ENCODE data around the gene HSPB6.

- TF ChIP-seq GABPA (IDR thresholded peaks at IDR 0.05; ENCODE audit: low read depth), result no peak
- TF ChIP-seq CTCF (IDR thresholded peaks at IDR 0.05; ENCODE audit: insufficient read depth, low read length), result no peak
- peak; percentile 35; the same call in 1 of the 2 replicates for TF ChIP-seq POLR2AphosphoS5 (IDR thresholded peaks at IDR 0.05; ENCODE audit: low read depth)
- no peak for TF ChIP-seq REST (IDR thresholded peaks at IDR 0.05; ENCODE audit: insufficient replicate concordance, low read depth)
- TF ChIP-seq SPI1 (IDR thresholded peaks at IDR 0.05; ENCODE audit: borderline replicate concordance, low read depth), result no peak
These were observed 35.5 kb downstream of the HSPB6 start for GRCh38 chr19:35721374-35721773.

All from HL-60 (cell line).